Measurements from ENCODE around the gene FANCM. TPM values are rescaled to one million over a fixed set of nuclear protein-coding genes. Genes with fewer than 3 reads are reported as not detected.

Gene FANCM
- total RNA-seq, 2 experiments from 2014 or later: 22.2 to 27.7 TPM

DNA sequence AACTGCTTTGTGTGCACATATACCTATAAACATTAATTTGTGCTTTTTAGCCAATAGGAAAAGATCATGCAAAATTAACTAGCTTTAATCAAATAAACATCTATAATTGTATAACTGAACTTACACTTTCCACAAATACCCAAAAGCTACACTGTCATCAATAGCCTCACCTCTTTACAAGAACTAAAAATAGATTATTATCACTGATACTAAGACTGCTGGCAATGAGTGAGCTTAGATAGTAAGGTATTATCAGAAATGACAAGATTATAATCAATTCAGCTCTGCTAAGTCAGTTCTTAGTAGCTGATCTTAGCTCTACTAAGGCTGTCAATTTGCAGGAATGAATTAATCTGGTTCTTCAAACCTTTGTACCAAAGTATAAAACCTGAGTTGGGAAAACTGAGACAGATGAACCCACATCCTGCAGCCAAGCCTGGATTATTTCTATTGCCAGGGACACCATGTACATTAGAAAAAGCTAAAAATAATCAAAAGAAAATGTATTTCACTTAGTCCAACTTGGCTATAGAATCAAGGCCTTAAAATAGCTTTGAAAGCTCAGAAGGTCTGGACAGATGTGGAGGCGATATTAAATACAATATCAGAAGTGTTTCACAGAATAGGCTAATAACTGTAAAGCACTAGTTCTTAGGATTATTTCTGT is 6.6 kb upstream of the FANCM start:
- BruUV-seq (replicated peaks): no TSS peak
- H4K20me1 ChIP-seq (ENCODE audit: insufficient read depth, low read length): no peaks in the 10 kb centered on the region
- intact Hi-C loops (cut with micrococcal nuclease; ENCODE audit: unreplicated experiment): no loop called here
- ChIA-PET CTCF (ENCODE audit: unreplicated experiment) (no interaction called here), POLR2A (interaction anchor here (0.5 to 4.0 kb wide), 12 partner anchors 11 to 930 kb away, joined by 3 to 22 read pairs (median 4); a partner anchor contains a TSS)
- H3K9me3 ChIP-seq (ENCODE audit: low read length): no peaks in the 10 kb centered on the region
- no peak overlapping the region for H3K4me2 ChIP-seq (ENCODE audit: low read length)
- no peak for TF ChIP-seq EZH2phosphoT487 (IDR thresholded peaks at IDR 0.05; ENCODE audit: borderline replicate concordance, low read depth, low read length)
- TF ChIP-seq, protein P1, sequence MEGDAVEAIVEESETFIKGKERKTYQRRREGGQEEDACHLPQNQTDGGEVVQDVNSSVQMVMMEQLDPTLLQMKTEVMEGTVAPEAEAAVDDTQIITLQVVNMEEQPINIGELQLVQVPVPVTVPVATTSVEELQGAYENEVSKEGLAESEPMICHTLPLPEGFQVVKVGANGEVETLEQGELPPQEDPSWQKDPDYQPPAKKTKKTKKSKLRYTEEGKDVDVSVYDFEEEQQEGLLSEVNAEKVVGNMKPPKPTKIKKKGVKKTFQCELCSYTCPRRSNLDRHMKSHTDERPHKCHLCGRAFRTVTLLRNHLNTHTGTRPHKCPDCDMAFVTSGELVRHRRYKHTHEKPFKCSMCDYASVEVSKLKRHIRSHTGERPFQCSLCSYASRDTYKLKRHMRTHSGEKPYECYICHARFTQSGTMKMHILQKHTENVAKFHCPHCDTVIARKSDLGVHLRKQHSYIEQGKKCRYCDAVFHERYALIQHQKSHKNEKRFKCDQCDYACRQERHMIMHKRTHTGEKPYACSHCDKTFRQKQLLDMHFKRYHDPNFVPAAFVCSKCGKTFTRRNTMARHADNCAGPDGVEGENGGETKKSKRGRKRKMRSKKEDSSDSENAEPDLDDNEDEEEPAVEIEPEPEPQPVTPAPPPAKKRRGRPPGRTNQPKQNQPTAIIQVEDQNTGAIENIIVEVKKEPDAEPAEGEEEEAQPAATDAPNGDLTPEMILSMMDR (conservative IDR thresholded peaks at IDR 0.05; ENCODE audit: low read length): no peak
- H2AFZ ChIP-seq (ENCODE audit: low read length): no peak overlapping the region
- H3K27ac ChIP-seq (ENCODE audit: low read depth, low read length, poor library complexity, severe bottlenecking): no peak overlapping the region
- H3K4me1 ChIP-seq (ENCODE audit: insufficient read depth, low read length, poor library complexity, severe bottlenecking): peaks cover 9% of the 10 kb centered on the region
- no peak for DNase-seq (ENCODE audit: low spot score)
- no peak overlapping the region for H3K4me3 ChIP-seq (ENCODE audit: low read depth, low read length, poor library complexity, severe bottlenecking)
- H3K36me3 ChIP-seq (ENCODE audit: insufficient read depth, low read length): peaks cover 29% of the 10 kb centered on the region
- H3K9me2 ChIP-seq (ENCODE audit: insufficient read depth, low read length): no peaks in the 10 kb centered on the region
- peaks cover 12% of the 10 kb centered on the region; the same call in 1 of the 2 replicates for H3K79me2 ChIP-seq (ENCODE audit: insufficient read depth, low read depth, low read length)

DNA sequence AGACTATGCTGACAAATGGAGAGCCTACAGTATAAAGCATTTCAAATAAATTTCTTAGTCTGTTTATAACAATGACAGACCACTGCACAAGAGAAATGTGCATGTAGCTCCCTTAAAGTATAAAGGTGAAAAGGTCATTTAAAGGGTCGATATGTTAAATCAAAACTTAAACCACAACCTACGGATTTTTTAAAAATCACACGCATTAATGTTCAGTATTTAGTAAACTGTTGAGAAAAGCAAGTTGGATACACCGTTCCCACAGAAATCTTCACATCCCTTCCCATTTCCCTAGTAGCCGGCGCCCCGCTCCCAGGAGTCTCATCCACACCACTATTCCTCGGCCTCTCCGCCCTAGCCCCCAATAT is 2.1 kb upstream of the FANCM start:
- Histone ChIP-seq H3K4me1 (ENCODE audit: insufficient read depth, low read length, poor library complexity, severe bottlenecking) (peaks cover 16% of the 10 kb centered on the region), H3K4me2 (ENCODE audit: low read length) (peak overlapping the region; percentile 86), H3K9me2 (ENCODE audit: insufficient read depth, low read length) (no peaks in the 10 kb centered on the region), H3K79me2 (ENCODE audit: insufficient read depth, low read depth, low read length) (peaks cover 39% of the 10 kb centered on the region), H3K36me3 (ENCODE audit: insufficient read depth, low read length) (peaks cover 6% of the 10 kb centered on the region; the same call in 1 of the 2 replicates), H3K9me3 (ENCODE audit: low read length) (no peaks in the 10 kb centered on the region), H3K4me3 (ENCODE audit: low read depth, low read length, poor library complexity, severe bottlenecking) (peak overlapping the region; percentile 84), H4K20me1 (ENCODE audit: insufficient read depth, low read length) (peaks cover 19% of the 10 kb centered on the region), H2AFZ (ENCODE audit: low read length) (peak overlapping the region; percentile 95), H3K27ac (ENCODE audit: low read depth, low read length, poor library complexity, severe bottlenecking) (peak overlapping the region; percentile 84)
- intact Hi-C loops (cut with micrococcal nuclease; ENCODE audit: unreplicated experiment): loop anchor here (1.0 to 2.0 kb wide), 3 partner anchors 49 to 237 kb away; partner anchors contain the start of genes PRPF39 and TOGARAM1
- TSS peak; percentile 85 for BruUV-seq (replicated peaks)
- DNase-seq (ENCODE audit: low spot score): no peak
- TF ChIP-seq, protein P1 (conservative IDR thresholded peaks at IDR 0.05; ENCODE audit: low read length): no peak
- no peak for TF ChIP-seq EZH2phosphoT487 (IDR thresholded peaks at IDR 0.05; ENCODE audit: borderline replicate concordance, low read depth, low read length)
- CTCF ChIA-PET (ENCODE audit: unreplicated experiment): no interaction called here
- POLR2A ChIA-PET: interaction anchor here (0.6 to 2.5 kb wide), 6 partner anchors 16 to 172 kb away, joined by 3 to 10 read pairs (median 3); partner anchors contain the start of genes KLHL28 and TOGARAM1
